Fibroblast of the conjunctiva (primary cell): ENCODE data around the gene TAPT1.

Experiments
- DNase-seq: peaks from one replicate; pipeline ENCODE4 v3.0.0-alpha.2; 2010; ENCODE audit warnings: low read depth

The TAPT1 gene, protein sequence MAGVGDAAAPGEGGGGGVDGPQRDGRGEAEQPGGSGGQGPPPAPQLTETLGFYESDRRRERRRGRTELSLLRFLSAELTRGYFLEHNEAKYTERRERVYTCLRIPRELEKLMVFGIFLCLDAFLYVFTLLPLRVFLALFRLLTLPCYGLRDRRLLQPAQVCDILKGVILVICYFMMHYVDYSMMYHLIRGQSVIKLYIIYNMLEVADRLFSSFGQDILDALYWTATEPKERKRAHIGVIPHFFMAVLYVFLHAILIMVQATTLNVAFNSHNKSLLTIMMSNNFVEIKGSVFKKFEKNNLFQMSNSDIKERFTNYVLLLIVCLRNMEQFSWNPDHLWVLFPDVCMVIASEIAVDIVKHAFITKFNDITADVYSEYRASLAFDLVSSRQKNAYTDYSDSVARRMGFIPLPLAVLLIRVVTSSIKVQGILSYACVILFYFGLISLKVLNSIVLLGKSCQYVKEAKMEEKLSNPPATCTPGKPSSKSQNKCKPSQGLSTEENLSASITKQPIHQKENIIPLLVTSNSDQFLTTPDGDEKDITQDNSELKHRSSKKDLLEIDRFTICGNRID

DNA sequence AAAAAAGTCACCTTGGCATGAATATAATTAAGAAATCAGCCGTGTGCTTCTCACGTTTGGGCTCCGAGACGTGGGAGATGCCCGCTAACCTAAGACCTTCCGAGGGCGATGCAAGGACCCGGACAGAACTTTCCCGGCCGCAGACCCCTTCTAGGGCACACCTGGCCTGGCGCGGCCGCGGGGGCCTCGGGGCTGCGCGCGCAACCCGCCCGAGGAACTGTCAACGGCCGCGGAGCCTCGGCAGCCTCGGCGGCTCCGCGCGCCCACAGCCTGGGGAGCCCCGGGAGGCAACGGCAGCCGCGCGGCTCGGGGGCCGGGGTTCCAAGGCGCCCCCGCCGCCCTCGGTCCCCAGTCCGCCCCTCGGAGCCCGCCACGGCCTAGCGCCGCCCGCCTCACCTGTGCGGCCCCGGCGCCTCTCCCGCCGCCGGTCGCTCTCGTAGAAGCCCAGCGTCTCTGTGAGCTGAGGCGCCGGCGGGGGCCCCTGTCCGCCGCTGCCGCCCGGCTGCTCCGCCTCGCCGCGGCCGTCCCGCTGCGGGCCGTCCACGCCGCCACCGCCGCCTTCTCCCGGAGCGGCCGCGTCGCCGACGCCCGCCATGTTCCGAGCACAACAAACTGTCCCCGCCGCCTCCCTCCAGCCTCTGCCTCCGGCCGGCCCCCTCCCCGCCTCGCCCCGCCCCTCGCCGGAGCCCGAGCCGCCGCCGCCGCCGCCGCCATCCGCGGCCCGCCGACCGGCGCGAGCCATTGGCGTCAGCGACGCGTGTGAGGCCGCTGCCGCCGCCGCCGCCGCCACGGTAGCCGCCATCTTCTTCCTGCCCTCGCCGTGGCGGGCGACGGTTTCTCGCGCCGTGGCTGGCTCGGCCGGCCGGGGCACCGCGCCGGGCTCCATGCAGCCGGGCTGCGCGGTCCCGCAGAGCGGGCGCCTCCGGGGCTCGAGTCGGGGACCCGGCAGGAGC lies at the start of gene TAPT1:
Gene TAPT1 (minus strand): TSS at position 609 of the 953 bp plus-strand sequence. CDS start 14 bp downstream, at position 595.
- peak; percentile 17 for DNase-seq

- no peak for DNase-seq
These were observed 45.1 kb upstream of the TAPT1 start for GRCh38 chr4:16271411-16271810.

DNA sequence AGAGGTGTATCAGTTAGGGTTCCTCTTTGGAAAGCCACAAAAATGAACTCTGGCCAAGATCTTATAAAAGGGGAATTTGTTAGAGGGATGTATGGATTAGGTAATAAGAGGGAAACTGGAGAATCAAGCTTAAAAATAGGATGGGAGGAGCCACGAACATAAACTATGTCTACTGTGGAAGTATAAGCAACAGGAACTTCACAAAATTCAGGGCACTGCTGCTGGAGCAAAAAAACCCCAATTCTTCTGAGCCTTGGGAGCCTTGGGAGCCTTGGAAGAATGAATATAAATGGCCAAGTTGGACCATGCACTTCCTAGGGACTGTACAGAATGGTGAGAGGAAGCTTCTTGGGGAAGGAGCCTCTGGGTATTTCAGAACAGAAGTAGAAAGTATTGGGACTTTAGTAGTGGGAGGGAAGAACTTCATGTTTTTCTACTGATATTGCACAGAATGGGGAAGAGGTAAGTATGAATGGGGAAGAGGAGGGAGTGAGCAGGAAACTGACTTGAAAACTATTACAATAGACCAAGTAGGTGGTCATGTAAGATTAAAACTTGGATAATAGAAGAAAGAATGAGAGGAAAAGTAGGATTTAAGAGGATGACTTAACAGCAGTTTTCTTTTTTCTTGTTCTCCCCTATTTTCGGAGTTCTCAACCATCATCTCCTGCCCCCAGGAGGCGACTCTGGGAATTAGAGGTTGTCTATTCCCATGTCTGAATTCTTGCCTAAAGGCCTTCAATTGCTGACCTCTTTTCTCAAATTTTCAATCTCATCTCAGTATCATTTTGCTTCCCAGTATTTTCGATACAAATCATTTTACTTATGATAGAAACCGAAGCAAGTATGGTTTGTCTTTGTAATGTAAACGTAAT lies 44.4 kb upstream of the TAPT1 start:
- no peak for DNase-seq

DNA sequence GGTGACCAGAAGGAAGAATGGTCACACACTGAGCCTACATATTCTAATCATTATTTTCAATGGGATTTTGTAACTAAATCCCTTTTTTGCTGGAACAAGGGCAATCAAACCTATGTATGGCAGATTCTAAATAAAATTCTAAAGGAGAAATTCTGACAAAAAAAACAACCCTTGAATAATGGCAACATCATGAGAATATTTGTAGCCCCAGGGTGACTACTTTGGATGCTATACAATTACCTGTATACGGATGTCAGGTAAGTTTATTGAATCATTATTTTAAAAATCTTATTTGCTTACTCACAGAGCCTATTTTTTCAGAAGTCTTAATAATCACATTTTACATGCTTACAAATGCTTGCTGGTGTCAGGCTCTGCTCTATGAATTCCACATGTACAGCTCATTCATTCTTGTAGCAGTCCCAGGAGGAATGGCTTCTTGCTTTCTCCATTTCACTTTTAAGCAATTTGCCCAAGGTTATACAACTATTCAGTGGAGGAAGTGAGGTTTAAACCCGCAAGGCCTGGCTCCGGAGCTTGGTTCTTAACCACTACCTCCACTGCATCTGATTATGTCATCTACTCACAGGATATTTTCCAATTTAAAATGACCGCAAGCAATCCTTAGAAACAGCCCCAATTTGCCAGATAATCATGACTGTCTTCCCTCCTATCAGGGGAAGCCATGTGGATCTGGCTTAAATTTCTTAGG lies 43.6 kb upstream of the TAPT1 start:
- DNase-seq = peak; percentile 87

DNA sequence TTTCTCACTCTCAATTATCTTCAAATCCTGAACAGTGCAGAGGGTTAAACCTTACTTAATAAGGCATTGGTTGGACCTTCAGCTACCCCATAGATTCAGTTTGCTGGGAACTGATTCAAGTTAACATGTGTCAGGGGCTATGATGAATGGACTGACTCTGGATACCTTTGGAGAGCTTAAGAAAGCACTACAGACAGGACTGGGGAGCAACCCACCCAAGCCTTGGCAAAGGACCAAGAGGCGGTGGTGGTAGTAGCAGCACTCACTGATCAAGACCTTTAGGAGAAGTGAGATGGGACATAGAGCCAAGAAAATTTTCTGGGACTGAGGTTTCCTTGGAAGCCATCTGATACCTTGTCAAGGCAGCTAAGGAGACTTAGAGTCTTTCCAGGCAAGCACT lies 43.0 kb upstream of the TAPT1 start:
- no peak for DNase-seq

- no peak for DNase-seq
These were observed 42.0 kb upstream of the TAPT1 start for GRCh38 chr4:16268290-16268689.

GRCh38 chr4:16267639-16268038 lies 41.4 kb upstream of the TAPT1 start:
- DNase-seq = no peak

DNA sequence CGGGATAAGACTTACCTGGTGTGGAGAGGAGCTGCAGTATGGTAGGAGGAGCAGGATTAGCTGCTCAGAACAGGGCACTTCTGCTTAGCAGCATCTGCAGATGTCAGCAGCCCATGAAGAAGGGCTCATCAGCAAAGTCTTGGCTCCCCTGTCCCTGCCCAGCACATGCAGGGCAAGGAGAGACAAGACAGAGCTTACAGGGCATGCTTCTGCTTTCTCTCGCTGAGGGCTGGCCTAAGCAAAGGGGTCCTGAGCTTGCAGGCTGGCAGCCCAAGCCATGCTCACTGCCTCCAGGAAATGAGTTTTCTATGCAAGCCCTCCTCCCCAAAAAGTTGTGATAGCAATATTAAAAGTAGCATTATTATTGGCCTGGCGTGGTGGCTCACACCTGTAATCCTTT lies 39.5 kb upstream of the TAPT1 start:
- no peak for DNase-seq

DNA sequence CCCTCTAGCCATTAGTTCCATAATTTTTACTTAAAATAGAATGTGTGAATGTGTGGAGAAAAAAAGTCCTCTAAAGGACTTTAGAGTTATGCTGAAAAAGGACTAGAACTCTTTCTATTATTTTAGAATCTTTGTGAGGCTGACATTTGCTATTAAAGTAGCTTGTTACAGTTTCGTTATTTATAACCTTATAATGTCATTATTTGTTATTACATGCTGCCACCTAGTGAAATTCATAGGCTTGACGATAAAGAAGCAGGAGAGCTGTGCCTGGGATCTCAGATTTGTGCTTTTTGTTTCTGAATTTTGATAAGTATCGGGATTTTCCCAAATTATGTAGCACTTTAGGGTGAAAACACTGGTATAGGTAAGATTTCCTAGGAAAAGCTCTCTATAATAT lies 38.5 kb upstream of the TAPT1 start:
- DNase-seq = peak; percentile 28

DNA sequence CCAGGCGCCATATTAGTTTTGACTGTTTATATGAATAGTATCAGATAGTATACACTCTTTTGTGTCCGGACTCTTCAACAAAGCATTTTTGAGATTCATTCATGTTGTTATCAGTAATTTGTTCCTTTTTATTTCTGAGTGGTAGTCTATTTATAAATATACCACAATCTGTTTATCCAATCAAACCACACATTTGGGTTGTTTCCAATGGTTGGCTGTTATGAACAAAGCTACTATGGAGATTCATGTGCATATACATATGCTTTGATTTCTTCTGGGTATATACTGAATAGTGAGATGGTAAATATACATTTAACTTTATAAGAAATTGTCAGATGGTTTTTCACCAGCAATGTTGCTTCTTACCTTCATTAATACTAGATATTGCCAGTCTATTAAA lies 36.8 kb upstream of the TAPT1 start:
- DNase-seq = no peak

DNA sequence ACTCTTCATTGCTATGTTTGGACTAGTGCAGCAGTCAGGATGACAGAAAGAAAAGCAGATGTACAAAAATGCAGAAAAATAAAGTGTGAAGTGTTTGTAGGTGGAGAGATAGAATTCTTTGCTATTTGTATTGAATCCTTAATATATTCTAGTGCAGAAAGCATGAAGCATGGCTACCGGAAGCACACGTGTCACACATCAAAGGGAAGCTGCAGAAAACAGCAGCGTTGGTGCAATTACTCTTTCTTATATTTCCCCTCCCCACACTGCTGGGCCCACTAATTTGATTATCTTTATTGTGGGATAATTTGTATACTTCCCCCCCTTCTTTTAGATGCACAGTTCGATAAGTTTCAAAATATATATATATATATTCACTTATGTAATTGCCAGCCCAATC lies 35.9 kb upstream of the TAPT1 start:
- DNase-seq = no peak

DNA sequence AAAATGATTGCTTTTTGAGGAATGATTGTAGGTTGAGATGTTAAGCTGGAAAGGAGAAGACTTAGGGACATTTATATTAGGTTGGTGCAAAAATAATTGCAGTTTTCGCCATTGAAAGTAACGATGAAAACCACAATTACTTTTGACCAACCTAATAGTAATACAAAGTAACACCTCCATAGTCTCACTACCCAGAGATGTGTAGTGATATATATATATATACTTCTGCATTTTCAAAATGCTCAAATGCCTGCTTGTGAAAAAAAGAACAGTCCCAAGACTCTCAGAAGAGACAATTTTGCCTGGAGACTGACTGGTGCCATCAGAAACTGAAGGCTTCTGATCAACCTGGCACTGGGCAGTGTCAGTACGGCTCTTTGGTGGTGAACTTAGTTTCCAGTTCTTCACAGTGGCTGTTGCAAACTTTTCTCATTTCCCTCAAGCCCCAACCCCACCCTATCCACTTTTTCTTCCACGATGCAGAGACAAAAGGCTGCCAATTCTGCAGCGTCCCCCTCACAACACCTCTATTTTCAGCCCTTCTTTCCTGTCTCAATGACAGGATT lies 35.1 kb upstream of the TAPT1 start:
- no peak for DNase-seq

- peak; percentile 59 for DNase-seq
These were observed 33.6 kb upstream of the TAPT1 start for GRCh38 chr4:16259889-16260246.

- DNase-seq = no peak
These were observed 33.1 kb upstream of the TAPT1 start for GRCh38 chr4:16259241-16259888.

GRCh38 chr4:16257611-16258010 lies 31.3 kb upstream of the TAPT1 start:
- no peak for DNase-seq

GRCh38 chr4:16256343-16256742 lies 30.1 kb upstream of the TAPT1 start:
- no peak for DNase-seq

DNA sequence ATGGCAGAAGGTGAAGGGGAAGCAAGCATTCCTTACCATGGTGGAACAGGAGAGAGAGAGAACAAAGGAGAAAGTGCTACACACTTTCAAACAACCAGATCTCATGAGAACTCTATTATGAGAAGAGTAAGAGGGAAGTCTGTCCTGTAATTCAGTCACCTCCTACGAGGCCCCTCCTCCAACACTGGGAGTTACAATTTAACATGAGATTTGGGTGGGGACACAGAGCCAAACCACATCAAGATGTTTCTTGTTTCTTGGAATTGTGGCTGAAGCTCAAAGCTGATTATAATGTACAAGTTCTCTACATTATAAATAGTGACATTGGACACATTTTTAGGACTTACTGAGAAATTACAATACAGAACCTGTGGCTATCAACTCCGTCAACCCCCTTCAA lies 29.5 kb upstream of the TAPT1 start:
- DNase-seq = no peak

GRCh38 chr4:16253127-16253960 lies 27.1 kb upstream of the TAPT1 start:
- peak; percentile 68 for DNase-seq

DNA sequence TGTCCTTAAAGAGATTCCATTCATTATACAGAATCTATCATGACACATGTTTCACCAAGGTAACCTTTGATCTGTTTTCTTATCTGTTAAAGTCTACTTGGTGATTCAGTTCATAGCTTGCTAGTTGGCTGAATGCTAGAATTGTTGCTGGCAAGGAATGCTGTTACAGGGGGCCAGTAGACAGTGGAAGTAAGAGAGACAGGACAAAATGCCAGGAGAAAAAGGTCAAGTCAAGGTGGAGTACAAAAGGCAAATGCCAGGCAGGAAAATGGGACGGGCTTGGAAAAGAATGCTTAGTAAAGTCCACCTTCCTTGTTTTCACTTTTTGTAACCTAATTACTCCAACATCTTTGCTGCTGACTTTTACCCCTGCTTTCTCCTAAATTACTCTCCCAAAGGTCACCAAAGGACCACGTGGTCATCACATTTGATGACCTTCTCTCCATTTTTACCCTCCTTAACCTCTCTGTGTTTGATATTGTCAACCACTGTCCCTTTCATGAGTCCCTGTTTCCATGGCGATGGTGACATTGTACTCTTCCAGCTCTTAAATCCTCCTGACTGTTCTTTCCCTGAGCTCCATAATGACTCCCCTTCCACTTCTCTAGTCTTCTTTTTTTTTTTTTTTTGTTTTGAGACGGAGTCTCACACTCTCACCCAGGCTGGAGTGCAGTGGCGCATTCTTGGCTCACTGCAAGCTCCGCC lies 24.5 kb upstream of the TAPT1 start:
- DNase-seq = no peak
